NCI-H774 (cell line): ENCODE data around the gene HS6ST3.

Experiments used
- DNase-seq: peaks from one replicate; lab custom pipeline; 2025; lab: John Stamatoyannopoulos, UW

The HS6ST3 gene

GRCh38 chr13:96539791-96540190 is 449.9 kb downstream of the HS6ST3 start:
- DNase-seq = no peak

GRCh38 chr13:96540670-96541069 is 450.8 kb downstream of the HS6ST3 start:
- DNase-seq = no peak

GRCh38 chr13:96542986-96543385 is 453.1 kb downstream of the HS6ST3 start:
- no peak for DNase-seq

- no peak for DNase-seq
Measured at GRCh38 chr13:96544957-96545356, 455.1 kb downstream of the HS6ST3 start.

- DNase-seq = no peak
Measured at GRCh38 chr13:96546463-96546862, 456.6 kb downstream of the HS6ST3 start.

- no peak for DNase-seq
Measured at GRCh38 chr13:96551546-96551945, 461.6 kb downstream of the HS6ST3 start.

GRCh38 chr13:96552559-96552958 is 462.7 kb downstream of the HS6ST3 start:
- DNase-seq = no peak

- DNase-seq = no peak
Measured at GRCh38 chr13:96553796-96554195, 463.9 kb downstream of the HS6ST3 start.

- DNase-seq = no peak
Measured at GRCh38 chr13:96573563-96573962, 483.7 kb downstream of the HS6ST3 start.

- DNase-seq = no peak
Measured at GRCh38 chr13:96575423-96576320, 485.8 kb downstream of the HS6ST3 start.

GRCh38 chr13:96581741-96582140 is 491.8 kb downstream of the HS6ST3 start:
- no peak for DNase-seq

- DNase-seq = no peak
Measured at GRCh38 chr13:96615252-96615651, 525.3 kb downstream of the HS6ST3 start.

- DNase-seq = no peak
Measured at GRCh38 chr13:96617528-96617927, 527.6 kb downstream of the HS6ST3 start.

- no peak for DNase-seq
Measured at GRCh38 chr13:96621634-96622183, 531.8 kb downstream of the HS6ST3 start.

GRCh38 chr13:96629331-96629730 is 539.4 kb downstream of the HS6ST3 start:
- no peak for DNase-seq

GRCh38 chr13:96632536-96633320 is 542.8 kb downstream of the HS6ST3 start:
- no peak for DNase-seq

GRCh38 chr13:96636001-96636709 is 546.2 kb downstream of the HS6ST3 start:
- no peak for DNase-seq

- DNase-seq = no peak
Measured at GRCh38 chr13:96637039-96637438, 547.1 kb downstream of the HS6ST3 start.

- DNase-seq = no peak
Measured at GRCh38 chr13:96646101-96646500, 556.2 kb downstream of the HS6ST3 start.

- no peak for DNase-seq
Measured at GRCh38 chr13:96646515-96647211, 556.8 kb downstream of the HS6ST3 start.

GRCh38 chr13:96650301-96650886 is 560.5 kb downstream of the HS6ST3 start:
- DNase-seq = no peak
